ENCODE results near the gene ABLIM3.

Gene ABLIM3

DNA sequence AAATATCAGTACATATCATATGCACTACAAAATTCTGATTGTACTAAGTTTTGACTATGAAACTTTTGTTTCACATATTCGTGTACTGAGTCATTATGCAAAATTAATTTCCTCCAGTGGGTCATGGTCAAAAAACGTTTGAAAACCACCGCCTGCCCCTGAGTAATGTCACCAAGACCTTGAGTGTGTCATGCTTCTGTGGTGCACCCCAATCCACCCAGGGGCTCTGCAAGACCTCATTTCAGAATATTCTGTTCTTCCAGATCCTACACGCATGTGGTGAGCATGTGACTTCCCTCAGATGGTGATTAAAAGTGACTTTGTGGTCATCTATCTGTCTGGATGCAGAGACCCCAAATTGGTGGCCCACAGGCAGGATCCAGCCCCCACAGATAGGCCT is 31.0 kb downstream of the ABLIM3 start:
- peak; percentile 63 for DNase-seq (ENCODE audit: low read depth)

DNA sequence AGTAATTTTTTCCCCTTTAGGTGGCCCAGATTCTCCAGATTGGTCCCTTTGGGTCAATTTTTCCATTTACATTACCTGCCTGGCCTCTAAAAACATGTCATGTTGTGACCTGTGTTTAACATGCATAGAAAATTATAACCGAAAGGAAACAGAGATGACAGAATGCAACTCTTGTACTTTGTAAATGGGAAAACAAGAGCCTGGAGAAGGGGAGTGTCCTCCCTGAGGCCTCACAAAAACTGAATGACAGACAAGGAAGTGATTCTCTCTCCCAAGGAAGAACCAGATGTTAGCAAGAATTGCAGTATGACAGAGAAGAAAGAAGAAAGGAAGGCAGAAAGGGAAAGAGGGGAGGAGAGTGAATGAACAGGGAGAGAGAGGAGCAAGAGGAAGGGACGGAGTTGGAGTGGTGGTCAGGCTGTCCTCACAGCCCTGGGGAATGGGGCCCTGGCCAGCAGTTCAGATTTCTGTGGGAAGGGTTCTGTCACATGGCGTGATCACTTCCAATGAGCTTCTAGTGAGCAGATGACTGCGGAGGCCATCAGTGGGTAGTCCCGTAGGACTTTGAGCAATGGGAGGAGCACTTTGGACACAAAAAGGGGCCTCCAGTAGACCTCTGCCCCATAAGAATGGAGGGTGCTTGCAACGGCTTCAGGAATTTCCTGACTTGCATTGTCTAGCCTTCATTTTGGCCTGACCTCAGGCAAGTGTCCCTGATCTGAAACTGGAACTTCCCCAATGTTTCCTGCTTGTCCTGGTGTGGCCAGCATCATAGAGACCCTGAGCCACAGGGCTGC is 31.6 kb downstream of the ABLIM3 start:
- H3K4me3 ChIP-seq (ENCODE audit: low read length): no peak overlapping the region
- peak; percentile 37 for DNase-seq (ENCODE audit: low read depth)
- TF ChIP-seq, protein P1, sequence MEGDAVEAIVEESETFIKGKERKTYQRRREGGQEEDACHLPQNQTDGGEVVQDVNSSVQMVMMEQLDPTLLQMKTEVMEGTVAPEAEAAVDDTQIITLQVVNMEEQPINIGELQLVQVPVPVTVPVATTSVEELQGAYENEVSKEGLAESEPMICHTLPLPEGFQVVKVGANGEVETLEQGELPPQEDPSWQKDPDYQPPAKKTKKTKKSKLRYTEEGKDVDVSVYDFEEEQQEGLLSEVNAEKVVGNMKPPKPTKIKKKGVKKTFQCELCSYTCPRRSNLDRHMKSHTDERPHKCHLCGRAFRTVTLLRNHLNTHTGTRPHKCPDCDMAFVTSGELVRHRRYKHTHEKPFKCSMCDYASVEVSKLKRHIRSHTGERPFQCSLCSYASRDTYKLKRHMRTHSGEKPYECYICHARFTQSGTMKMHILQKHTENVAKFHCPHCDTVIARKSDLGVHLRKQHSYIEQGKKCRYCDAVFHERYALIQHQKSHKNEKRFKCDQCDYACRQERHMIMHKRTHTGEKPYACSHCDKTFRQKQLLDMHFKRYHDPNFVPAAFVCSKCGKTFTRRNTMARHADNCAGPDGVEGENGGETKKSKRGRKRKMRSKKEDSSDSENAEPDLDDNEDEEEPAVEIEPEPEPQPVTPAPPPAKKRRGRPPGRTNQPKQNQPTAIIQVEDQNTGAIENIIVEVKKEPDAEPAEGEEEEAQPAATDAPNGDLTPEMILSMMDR (IDR thresholded peaks at IDR 0.05; ENCODE audit: insufficient read depth, low read depth, low read length, missing control alignments): no peak

More for the DNA sequence above, 31.0 kb downstream of the ABLIM3 start:
- H3K4me3 ChIP-seq (ENCODE audit: low read length): no peak overlapping the region
- TF ChIP-seq, protein P1 (IDR thresholded peaks at IDR 0.05; ENCODE audit: insufficient read depth, low read depth, low read length, missing control alignments): no peak

DNA sequence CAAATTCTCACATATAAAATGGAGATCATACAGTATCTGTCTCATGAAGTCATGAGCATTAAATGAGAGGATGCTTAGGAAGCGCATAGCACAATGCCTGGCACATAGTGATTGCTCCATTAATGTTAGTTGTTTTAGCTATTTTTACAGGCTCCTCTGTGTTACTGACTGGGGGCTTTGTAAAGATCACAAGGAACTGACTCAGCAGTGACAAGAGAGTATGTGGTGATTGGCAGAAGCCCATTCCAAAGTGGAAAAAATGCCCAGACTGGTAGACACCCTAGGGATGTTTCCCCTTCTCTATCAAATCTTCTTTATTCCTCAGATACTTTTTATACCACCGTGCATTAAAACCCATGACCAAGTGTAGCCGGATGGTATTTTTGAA is 33.5 kb downstream of the ABLIM3 start:
- H3K4me3 ChIP-seq (ENCODE audit: low read length): no peak overlapping the region
- no peak for DNase-seq (ENCODE audit: low read depth)
- TF ChIP-seq, protein P1 (IDR thresholded peaks at IDR 0.05; ENCODE audit: insufficient read depth, low read depth, low read length, missing control alignments): no peak

DNA sequence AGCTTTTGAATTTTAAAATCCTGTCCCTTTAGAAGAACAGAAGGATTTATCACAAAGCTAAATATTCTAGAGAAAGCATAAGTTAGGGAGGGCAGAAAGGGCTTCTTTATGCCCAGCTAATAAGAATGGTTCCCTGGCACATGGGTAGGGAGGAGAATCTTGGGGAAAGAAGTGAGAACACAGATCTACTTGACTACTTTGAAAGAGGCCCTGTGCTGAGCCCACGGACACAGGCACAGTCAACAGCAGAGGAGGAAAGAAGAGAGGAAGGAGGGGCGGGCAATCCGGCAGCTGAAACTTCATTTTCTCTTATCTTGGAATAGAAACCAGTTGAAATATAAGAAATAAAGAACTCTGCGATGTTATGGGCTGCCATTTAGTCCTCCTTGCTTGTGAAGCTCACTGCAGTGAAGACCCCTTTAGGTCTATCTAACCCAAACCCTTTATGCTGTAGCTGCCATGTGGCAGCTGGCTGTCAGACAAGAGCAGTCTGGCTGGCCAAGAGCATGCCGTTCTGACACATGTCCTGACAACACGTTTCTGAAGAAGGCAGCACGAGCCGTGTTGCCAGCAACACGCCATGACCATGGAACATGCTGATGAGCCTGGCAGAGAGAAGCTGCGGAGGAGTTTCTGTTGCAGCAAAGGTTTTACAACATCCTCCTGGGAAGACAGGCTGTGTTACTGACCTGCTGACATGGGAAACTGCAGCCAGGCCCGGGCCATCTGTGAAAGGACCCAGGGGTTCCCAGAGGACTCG is 34.2 kb downstream of the ABLIM3 start:
- H3K4me3 ChIP-seq (ENCODE audit: low read length): no peak overlapping the region
- TF ChIP-seq, protein P1 (IDR thresholded peaks at IDR 0.05; ENCODE audit: insufficient read depth, low read depth, low read length, missing control alignments): no peak
- no peak for DNase-seq (ENCODE audit: low read depth)

DNA sequence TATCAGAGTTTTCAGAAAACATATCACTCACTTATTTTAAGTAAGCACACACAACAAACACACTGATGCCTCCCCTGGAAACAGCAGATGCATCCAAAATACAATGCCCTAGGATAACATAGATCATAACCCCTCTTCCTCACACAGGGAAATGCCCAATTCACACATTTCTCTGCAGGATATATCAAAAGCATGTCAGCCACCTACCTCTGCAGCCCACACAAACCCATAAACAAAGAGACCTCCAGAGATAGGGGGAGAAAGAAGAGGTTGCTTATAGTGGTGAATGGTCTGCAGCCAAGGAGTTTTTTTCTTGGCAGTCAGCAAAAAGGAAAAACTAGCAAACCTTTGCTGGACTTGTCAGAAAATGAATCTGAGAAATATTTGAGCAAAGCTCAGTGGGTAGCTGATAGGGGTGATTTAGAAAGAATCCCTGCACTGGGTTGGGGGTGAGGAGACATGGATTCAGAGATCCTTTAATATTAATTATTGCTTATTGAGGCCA is 36.1 kb downstream of the ABLIM3 start:
- H3K4me3 ChIP-seq (ENCODE audit: low read length): no peak overlapping the region
- TF ChIP-seq, protein P1 (IDR thresholded peaks at IDR 0.05; ENCODE audit: insufficient read depth, low read depth, low read length, missing control alignments): no peak
- no peak for DNase-seq (ENCODE audit: low read depth)

DNA sequence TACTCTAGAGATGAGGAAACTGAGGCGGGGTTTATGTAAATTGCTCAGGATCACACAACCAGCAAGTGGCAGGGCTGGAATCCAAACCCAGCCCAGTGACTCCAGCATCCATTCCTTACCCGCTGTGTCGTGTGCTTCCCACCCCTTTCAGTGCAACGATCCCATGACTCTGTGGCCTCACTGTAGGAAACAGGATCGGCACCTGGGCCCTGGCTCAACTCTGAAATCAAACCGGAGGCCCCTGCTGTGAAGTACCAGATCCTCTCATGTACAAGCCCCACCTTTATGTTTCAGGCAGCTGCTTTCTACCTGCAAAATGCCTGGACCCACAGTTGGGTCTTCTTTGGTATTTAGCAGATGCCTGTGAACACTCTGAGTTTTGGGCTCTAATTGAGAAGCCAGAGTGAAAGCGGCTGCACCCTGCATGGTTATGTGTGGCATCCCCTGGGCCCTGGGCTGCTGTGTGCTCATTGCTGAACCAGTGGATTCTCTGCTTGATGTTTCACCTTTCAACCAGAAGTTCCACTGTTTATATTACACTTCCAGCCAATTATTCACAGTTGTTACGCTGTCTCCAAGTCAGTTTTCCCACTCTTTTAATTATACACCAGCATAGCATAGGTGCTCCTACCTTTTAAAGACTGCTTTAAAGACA is 36.7 kb downstream of the ABLIM3 start:
- TF ChIP-seq, protein P1 (IDR thresholded peaks at IDR 0.05; ENCODE audit: insufficient read depth, low read depth, low read length, missing control alignments): no peak
- DNase-seq (ENCODE audit: low read depth): no peak
- H3K4me3 ChIP-seq (ENCODE audit: low read length): no peak overlapping the region
